MM.1S (cell line): ENCODE results near the gene MVB12B.
"Not testable (repeated sequence)": the region's sequence is repeated elsewhere in the genome, so short reads cannot be mapped to it uniquely, and the experiment has no call there.

ENCODE experiments used
- DNase-seq: peaks from one replicate; pipeline ENCODE4 v3.0.0-alpha.2; 2015
- H2AFZ ChIP-seq: fragments of 300-600 bp; sonication (generic); 2 replicates; pipeline ENCODE4 v1.6.0; 2016; ENCODE audit warnings: antibody characterized with exemption, low read length
- H3F3A ChIP-seq: fragments of 300-600 bp; sonication (generic); 2 replicates; pipeline ENCODE4 v1.6.1; 2016; ENCODE audit warnings: mild to moderate bottlenecking, antibody characterized with exemption, low read length, moderate library complexity, mixed read lengths; ENCODE audit not compliant: insufficient read depth
- H3K27ac ChIP-seq: fragments of 300-600 bp; sonication (generic); 2 replicates; pipeline ENCODE4 v1.5.1; 2016; ENCODE audit warnings: mild to moderate bottlenecking, low read length
- H3K27me3 ChIP-seq: fragments of 300-600 bp; sonication (generic); replicated peaks from 2 replicates; pipeline ENCODE4 v1.6.0; 2016; ENCODE audit warnings: low read length; ENCODE audit not compliant: insufficient read depth
- H3K36me3 ChIP-seq: fragments of 300-600 bp; sonication (generic); replicated peaks from 2 replicates; pipeline ENCODE4 v1.6.1; 2016; ENCODE audit warnings: mild to moderate bottlenecking, low read length, mixed read lengths; ENCODE audit not compliant: insufficient read depth
- H3K4me1 ChIP-seq: fragments of 300-600 bp; sonication (generic); 2 replicates; pipeline ENCODE4 v1.6.1; 2016; ENCODE audit warnings: low read length, mixed read lengths
- H3K4me2 ChIP-seq: fragments of 300-600 bp; sonication (generic); 2 replicates; pipeline ENCODE4 v1.6.0; 2016; ENCODE audit warnings: low read depth, low read length
- H3K4me3 ChIP-seq: fragments of 300-600 bp; sonication (generic); 2 replicates; pipeline ENCODE4 v1.5.1; 2016; ENCODE audit warnings: low read length, mixed read lengths
- H3K79me2 ChIP-seq: fragments of 300-600 bp; sonication (generic); 2 replicates; pipeline ENCODE4 v1.6.1; 2016; ENCODE audit warnings: mixed run types, low read length, mixed read lengths
- H3K9ac ChIP-seq: fragments of 300-600 bp; sonication (generic); 2 replicates; pipeline ENCODE4 v1.6.1; 2016; ENCODE audit warnings: low read length, mixed read lengths
- H3K9me2 ChIP-seq: fragments of 300-600 bp; sonication (generic); replicated peaks from 2 replicates; pipeline ENCODE4 v1.6.1; 2016; ENCODE audit warnings: mild to moderate bottlenecking, low read length, mixed read lengths; ENCODE audit not compliant: insufficient read depth
- H3K9me3 ChIP-seq: fragments of 300-600 bp; sonication (generic); replicated peaks from 2 replicates; pipeline ENCODE4 v1.6.1; 2016; ENCODE audit warnings: mild to moderate bottlenecking, low read length, mixed read lengths; ENCODE audit not compliant: insufficient read depth
- H4K20me1 ChIP-seq: fragments of 300-600 bp; sonication (generic); 2 replicates; pipeline ENCODE4 v1.6.1; 2016; ENCODE audit warnings: mild to moderate bottlenecking, low read length, moderate library complexity, mixed read lengths; ENCODE audit not compliant: insufficient read depth
- EZH2 ChIP-seq: fragments of 300-600 bp; sonication (generic); optimal IDR thresholded peaks from 2 replicates; pipeline ENCODE3; 2017; ENCODE audit warnings: low read depth, mild to moderate bottlenecking, antibody characterized with exemption, low read length, mixed read lengths
- EZH2phosphoT487 ChIP-seq: fragments of 300-600 bp; sonication (generic); IDR thresholded peaks from 2 replicates; pipeline ENCODE4 v1.6.1; 2018; ENCODE audit warnings: antibody characterized with exemption, low read length
- TF ChIP-seq, protein P1 (sequence below): fragments of 300-600 bp; sonication (generic); IDR thresholded peaks from 2 replicates; pipeline ENCODE4 v1.5.1; 2016; ENCODE audit warnings: antibody characterized with exemption, low read length, mixed read lengths

Gene MVB12B

DNA sequence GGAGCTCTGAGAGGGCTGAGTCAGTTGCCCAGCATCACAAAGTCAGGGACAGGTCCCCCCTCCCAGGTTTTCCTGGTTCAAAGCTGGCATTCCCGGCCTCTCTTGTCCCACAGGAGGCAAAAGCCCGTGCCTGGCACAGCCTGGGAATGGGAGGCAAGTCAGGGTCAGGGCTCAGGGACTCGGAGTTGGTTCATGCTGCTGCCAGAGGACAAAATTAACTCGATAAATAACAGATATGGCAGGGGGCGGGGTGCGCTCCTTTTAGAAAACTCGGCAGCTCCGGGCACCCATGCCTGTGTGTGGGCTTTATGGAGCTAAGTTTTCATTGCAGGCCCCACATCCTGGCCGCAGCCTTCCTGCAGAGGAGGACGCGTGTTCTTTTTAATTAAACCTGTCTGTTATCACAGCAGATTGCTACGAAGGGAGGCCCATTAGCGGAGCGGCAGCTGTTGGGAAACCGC, 224.3 kb downstream of the MVB12B start:
- Histone ChIP-seq H3K9me3 (no peaks in the 10 kb centered on the region), H3K4me3 (no peak overlapping the region), H3F3A (no peaks in the 10 kb centered on the region), H3K9me2 (no peaks in the 10 kb centered on the region), H3K9ac (no peak overlapping the region), H3K4me2 (no peak overlapping the region), H3K36me3 (no peaks in the 10 kb centered on the region), H3K27ac (no peak overlapping the region), H3K79me2 (no peaks in the 10 kb centered on the region), H3K4me1 (no peaks in the 10 kb centered on the region), H4K20me1 (no peaks in the 10 kb centered on the region), H2AFZ (no peak overlapping the region), H3K27me3 (peaks cover 42% of the 10 kb centered on the region)
- DNase-seq, result no peak
- TF ChIP-seq, protein P1, sequence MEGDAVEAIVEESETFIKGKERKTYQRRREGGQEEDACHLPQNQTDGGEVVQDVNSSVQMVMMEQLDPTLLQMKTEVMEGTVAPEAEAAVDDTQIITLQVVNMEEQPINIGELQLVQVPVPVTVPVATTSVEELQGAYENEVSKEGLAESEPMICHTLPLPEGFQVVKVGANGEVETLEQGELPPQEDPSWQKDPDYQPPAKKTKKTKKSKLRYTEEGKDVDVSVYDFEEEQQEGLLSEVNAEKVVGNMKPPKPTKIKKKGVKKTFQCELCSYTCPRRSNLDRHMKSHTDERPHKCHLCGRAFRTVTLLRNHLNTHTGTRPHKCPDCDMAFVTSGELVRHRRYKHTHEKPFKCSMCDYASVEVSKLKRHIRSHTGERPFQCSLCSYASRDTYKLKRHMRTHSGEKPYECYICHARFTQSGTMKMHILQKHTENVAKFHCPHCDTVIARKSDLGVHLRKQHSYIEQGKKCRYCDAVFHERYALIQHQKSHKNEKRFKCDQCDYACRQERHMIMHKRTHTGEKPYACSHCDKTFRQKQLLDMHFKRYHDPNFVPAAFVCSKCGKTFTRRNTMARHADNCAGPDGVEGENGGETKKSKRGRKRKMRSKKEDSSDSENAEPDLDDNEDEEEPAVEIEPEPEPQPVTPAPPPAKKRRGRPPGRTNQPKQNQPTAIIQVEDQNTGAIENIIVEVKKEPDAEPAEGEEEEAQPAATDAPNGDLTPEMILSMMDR, result no peak

DNA sequence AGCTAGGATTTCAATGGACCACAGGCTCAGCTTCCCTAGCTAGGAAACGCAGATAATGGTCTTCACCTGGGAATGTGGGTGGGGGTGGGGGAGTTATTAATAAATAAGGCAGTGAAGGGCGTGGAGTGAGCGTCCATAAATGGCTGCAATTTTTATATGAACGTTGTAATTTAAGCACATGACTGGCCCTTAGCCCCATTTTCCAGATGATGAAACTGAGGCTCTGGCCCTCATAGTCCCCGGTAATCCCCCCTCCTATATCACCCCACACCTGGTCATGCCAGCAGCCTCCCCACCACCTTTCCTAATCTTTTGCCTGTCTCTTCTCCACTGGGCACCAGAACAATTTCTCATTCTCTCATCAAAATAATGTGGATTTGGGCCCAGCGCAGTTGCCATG, 225.2 kb downstream of the MVB12B start:
- no peaks in the 10 kb centered on the region for H3F3A ChIP-seq
- H3K4me3 ChIP-seq, result no peak overlapping the region
- no peaks in the 10 kb centered on the region for H3K4me1 ChIP-seq
- H4K20me1 ChIP-seq, result no peaks in the 10 kb centered on the region
- no peak overlapping the region for H3K9ac ChIP-seq
- DNase-seq, result no peak
- H3K9me3 ChIP-seq, result no peaks in the 10 kb centered on the region
- H2AFZ ChIP-seq, result no peak overlapping the region
- TF ChIP-seq EZH2 (no peak), EZH2phosphoT487 (no peak)
- TF ChIP-seq, protein P1, result no peak
- H3K9me2 ChIP-seq, result no peaks in the 10 kb centered on the region
- no peaks in the 10 kb centered on the region for H3K79me2 ChIP-seq
- H3K27ac ChIP-seq, result no peak overlapping the region
- H3K4me2 ChIP-seq, result no peak overlapping the region
- no peaks in the 10 kb centered on the region for H3K36me3 ChIP-seq
- peaks cover 37% of the 10 kb centered on the region for H3K27me3 ChIP-seq

DNA sequence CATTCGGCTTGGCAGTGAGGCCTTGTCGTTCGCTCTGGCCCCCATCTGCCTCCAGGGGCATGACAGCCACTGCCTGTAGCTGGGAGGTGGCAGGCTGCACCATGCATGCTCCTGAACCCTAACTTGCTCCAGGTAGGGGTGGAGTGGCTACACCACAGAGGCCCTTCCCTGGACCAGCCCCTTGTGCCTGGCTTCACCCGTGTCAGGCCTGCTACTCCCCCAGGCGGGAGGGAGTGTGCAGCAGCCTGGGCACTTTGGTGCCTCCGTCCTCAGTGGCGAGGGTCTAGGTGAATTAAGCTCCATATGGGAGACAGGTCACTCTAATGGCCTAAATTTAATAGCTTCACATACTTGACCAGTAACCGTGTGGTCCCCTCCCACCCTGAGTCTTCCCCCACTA, 227.7 kb downstream of the MVB12B start:
- no peaks in the 10 kb centered on the region for H3K9me3 ChIP-seq
- no peak overlapping the region for H3K4me2 ChIP-seq
- H3F3A ChIP-seq, result no peaks in the 10 kb centered on the region
- TF ChIP-seq EZH2 (no peak), EZH2phosphoT487 (no peak)
- TF ChIP-seq, protein P1, result no peak
- DNase-seq, result no peak
- H3K9me2 ChIP-seq, result no peaks in the 10 kb centered on the region
- H4K20me1 ChIP-seq, result no peaks in the 10 kb centered on the region
- H3K4me1 ChIP-seq, result no peaks in the 10 kb centered on the region
- H3K9ac ChIP-seq, result no peak overlapping the region
- no peak overlapping the region for H3K4me3 ChIP-seq
- no peak overlapping the region for H2AFZ ChIP-seq
- no peaks in the 10 kb centered on the region for H3K79me2 ChIP-seq
- no peaks in the 10 kb centered on the region for H3K36me3 ChIP-seq
- H3K27me3 ChIP-seq, result peaks cover 37% of the 10 kb centered on the region
- no peak overlapping the region for H3K27ac ChIP-seq

DNA sequence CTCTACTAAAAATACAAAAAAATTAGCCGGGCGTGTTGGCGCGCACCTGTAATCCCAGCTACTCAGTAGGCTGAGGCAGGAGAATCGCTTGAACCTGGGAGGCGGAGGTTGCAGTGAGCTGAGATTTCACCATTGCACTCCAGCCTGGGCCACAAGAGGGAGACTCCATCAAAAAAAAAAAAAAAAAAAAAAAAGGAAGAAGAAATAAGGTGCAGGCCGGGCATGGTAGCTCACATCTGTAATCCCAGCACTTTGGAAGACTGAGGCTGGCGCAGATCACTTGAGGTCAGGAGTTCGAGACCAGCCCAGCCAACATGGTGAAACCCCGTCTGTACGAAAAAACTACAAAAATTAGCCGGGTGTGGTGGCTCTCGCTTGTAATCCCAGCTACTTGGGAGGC, 228.8 kb downstream of the MVB12B start:
- not testable (repeated sequence) for H4K20me1 ChIP-seq, H3K4me3 ChIP-seq, H3K36me3 ChIP-seq, H3K27ac ChIP-seq, DNase-seq, H3K4me1 ChIP-seq, H3F3A ChIP-seq, H3K4me2 ChIP-seq, H2AFZ ChIP-seq, H3K9me3 ChIP-seq, H3K79me2 ChIP-seq, H3K9ac ChIP-seq, H3K9me2 ChIP-seq
- H3K27me3 ChIP-seq, result peaks cover 40% of the 10 kb centered on the region
